Astrocyte of the spinal cord (primary cell): ENCODE measurements around the gene NUDT11.
"Not testable (repeated sequence)": the region's sequence is repeated elsewhere in the genome, so short reads cannot be mapped to it uniquely, and the experiment has no call there.

Source experiments
- DNase-seq: peaks from one replicate; pipeline ENCODE4 v3.0.0; 2011; ENCODE audit warnings: low read depth, low spot score
- H3K4me3 ChIP-seq: 2 replicates; pipeline ENCODE4 v1.5.1; 2011; ENCODE audit warnings: low read depth, mild to moderate bottlenecking, low read length, moderate library complexity
- in situ Hi-C: cut with HindIII; loops from 2 replicates; pipeline ENCODE4 v1.10.0; 2017; ENCODE audit warnings: low sequenced_read_pairs
- TF ChIP-seq, protein P1 (sequence below): IDR thresholded peaks from 2 replicates; pipeline ENCODE4 v1.5.1; 2012; ENCODE audit warnings: low read depth, mild to moderate bottlenecking, low read length, inconsistent platforms

Gene NUDT11

DNA sequence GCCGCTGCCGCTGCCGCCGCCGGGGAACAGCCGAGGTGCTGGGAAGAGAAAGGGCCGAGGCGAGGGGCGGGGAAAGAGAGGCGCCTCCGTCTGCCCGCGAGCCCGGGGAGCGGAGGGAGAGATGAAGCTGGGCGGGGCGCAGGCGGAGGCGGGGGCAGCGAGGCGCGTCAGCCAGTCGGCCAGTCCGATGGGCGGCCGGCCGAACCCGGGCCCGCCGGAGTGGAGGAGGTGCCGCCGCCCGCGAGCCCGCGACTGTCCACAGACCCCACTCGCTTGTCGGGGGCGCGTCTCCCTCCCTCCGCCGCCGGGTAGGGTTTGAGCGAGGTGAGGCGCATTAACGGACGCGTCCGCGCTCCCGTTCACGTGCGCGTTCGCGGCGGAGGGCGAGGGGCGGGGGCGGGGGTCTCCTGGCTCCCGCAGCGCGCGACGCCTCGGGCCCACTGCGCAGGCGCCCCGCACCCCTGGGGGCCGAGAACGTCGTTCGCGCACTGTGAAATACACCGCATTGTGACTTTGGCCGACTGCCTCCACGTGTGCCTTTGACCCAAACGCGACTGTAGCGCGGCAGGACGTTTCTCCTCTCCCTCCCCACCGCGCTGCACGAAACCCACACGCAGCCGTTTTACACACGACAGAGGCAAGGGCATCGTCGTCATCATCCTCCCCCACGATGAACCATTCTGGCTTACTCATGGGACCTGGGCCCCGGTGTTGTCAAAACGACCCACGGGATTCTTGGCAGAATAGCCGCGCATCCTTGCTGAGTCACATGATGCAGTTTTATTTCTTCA lies at the start of gene NUDT11:
Gene NUDT11, minus strand, starts transcription at position 92 of the 791 bp plus-strand sequence. CDS start 148 bp downstream, outside the sequence.
- peak; percentile 70 for DNase-seq
- TF ChIP-seq, protein P1, sequence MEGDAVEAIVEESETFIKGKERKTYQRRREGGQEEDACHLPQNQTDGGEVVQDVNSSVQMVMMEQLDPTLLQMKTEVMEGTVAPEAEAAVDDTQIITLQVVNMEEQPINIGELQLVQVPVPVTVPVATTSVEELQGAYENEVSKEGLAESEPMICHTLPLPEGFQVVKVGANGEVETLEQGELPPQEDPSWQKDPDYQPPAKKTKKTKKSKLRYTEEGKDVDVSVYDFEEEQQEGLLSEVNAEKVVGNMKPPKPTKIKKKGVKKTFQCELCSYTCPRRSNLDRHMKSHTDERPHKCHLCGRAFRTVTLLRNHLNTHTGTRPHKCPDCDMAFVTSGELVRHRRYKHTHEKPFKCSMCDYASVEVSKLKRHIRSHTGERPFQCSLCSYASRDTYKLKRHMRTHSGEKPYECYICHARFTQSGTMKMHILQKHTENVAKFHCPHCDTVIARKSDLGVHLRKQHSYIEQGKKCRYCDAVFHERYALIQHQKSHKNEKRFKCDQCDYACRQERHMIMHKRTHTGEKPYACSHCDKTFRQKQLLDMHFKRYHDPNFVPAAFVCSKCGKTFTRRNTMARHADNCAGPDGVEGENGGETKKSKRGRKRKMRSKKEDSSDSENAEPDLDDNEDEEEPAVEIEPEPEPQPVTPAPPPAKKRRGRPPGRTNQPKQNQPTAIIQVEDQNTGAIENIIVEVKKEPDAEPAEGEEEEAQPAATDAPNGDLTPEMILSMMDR, result no peak
- peak within 1 kb of the TSS; percentile 55 for H3K4me3 ChIP-seq
- in situ Hi-C loops, result no loop called here

DNA sequence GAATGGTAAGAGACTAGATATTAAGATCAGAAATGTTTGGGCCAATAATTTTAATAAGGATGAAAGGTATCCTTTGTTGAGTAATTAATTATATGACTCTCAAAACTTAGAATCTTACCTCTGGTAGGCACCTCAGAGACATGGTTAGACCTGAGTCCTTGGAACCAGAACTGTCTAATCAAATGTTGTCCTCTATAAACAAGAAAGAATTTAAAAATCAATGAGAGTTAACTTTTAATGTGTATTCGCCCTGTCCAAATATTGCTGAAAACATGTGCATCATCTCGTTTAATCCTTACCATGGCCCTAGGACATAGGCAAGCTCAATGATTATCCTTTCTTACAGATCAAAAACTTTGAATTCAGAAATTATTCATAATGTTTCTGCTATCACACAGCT lies 24.0 kb upstream of the NUDT11 start:
- in situ Hi-C loops, result no loop called here
- no peak for DNase-seq
- H3K4me3 ChIP-seq, result no peak overlapping the region
- TF ChIP-seq, protein P1, result no peak

DNA sequence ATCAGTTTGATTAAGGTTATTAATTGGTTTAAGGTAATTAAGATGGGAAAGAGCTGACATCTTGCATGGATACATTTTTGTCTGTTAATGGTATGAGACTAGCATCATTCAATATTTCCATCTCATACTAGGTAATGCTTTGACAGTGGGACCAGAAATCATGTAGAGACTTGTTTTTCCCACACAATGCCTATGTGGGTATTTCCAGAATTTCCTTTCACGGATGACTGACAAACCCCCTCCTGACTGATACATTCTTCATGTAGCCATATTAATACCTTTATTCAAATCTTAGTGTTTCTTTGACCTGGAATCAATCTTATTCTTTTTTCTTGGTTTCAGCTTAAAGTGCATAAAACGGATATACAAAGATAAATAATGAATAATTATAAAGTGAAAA lies 22.7 kb upstream of the NUDT11 start:
- in situ Hi-C loops, DNase-seq, H3K4me3 ChIP-seq: not testable (repeated sequence)

DNA sequence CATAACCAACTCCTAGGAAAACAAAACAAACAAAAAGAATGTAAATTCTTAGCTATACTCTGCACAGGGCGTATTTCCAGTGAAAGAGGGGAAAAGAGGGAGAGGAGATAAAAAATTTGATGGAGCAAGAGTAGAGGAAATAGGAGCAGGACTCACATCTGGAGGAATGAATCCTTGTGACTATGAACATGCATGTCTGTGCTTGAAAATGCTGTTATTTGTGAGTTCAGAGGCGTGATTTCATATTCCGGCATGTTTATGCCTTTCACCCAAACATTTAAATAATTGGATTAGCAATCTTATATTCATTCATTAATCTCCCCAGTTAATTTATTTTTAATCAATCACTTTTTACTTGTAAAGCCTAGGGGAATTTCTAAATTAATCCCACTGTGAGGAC lies 11.2 kb upstream of the NUDT11 start:
- H3K4me3 ChIP-seq, result no peak overlapping the region
- TF ChIP-seq, protein P1, result no peak
- in situ Hi-C loops, result no loop called here
- DNase-seq, result no peak

DNA sequence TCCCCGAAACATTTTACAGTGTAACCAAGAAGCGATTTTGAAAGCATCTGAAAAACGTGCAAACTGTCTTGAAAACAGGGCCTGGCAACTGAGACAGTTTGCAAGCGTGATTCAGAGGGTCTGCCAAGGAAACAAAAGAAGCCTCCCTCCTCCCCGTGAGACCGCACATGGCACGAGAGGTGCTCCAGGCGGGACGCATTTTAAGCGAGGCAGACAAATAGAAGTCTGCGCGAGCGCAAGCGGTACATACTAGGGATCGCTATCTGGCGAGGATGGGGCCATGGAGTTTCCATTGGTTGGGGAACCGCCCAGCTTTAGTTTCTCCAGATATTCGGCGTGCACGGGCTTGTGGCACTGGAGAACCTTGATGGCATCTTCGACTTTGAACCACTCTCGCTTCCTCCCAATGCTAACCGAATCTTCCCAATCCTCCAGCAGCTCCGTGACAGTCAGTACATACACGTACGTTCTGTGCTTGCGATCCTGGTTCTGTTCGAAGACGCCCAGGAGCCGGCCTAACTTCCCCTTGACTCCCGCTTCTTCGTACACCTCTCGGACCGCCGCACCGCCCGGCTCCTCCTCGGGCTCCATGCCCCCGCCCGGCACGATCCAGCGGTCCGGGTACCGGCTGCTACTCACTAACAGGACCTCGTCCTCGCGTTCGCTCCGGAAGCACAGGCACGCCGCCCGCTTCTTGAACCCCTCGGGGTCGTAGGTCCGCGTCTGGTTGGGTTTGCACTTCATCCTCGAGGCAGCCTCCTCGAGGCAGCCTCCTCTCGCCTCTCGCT lies 497 bp downstream of the NUDT11 start:
- DNase-seq, result peak; percentile 18
- H3K4me3 ChIP-seq, result peak overlapping the region; percentile 55
- in situ Hi-C loops, result not testable (repeated sequence)

DNA sequence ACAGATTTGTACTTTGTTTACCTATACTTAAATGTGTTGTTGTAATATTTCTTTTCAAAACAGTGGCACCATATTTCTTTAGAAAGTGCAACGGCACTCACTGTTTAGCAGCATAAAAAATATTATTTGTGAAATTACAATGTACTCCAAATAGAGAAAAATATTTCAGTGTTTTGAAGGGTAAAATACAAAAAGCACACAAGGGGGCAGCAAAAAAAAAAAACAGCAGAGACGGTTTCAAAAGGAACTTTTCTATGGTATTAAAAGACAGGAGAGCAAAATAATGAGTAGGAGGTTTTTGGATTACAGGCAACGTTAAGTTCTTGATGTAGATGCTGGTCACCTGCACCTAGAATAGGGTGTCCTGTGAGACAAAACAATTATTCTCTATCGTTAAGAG lies 2.0 kb downstream of the NUDT11 start:
- TF ChIP-seq, protein P1, result peak; percentile 23
- in situ Hi-C loops, result no loop called here
- peak; percentile 8 for DNase-seq
- peak overlapping the region; percentile 55 for H3K4me3 ChIP-seq

DNA sequence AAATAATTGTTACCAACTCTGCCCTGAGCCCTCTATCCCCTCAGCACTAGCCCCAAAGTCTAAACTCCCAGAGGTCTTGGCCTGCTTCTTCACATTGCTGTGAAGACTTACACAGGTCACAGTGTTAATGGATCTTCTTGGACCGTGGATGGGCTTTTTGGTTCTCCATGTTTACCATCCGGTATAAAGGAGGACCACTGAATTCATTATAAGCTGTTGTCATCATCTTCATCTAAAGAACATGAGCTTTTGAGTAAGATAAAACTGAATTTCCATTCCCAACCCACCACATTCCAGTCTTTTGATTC lies 8.5 kb downstream of the NUDT11 start:
- in situ Hi-C loops, result no loop called here
- TF ChIP-seq, protein P1, result no peak
- H3K4me3 ChIP-seq, result no peak overlapping the region
- peak; percentile 1 for DNase-seq
